H54 (cell line): ENCODE measurements around the gene GHR.

Experiments
- DNase-seq: peaks from one replicate; pipeline ENCODE4 v3.0.0; 2011; ENCODE audit warnings: low spot score, mixed read lengths; ENCODE audit not compliant: insufficient read length
- FAIRE-seq: peaks from 3 replicates; lab custom pipeline; 2011; peaks lifted over from hg19 to GRCh38; lab: Jason Lieb, UNC
- POLR2A ChIP-seq: IDR thresholded peaks from 2 replicates; pipeline ENCODE4 v1.6.1; 2011; ENCODE audit warnings: low read depth, mild to moderate bottlenecking, low read length

Gene GHR

GRCh38 chr5:42491699-42492098, 68.5 kb downstream of the GHR start:
- DNase-seq (no peak), FAIRE-seq (no peak)
- TF ChIP-seq POLR2A = no peak

- FAIRE-seq = no peak
- no peak for TF ChIP-seq POLR2A
Observed at GRCh38 chr5:42492974-42493373, 69.7 kb downstream of the GHR start.

GRCh38 chr5:42494414-42494813, 71.2 kb downstream of the GHR start:
- TF ChIP-seq POLR2A = no peak
- no peak for DNase-seq
- FAIRE-seq = no peak

More at GRCh38 chr5:42492974-42493373, 69.7 kb downstream of the GHR start:
- no peak for DNase-seq

GRCh38 chr5:42495914-42496313, 72.7 kb downstream of the GHR start:
- DNase-seq (no peak), FAIRE-seq (no peak)
- no peak for TF ChIP-seq POLR2A

GRCh38 chr5:42496397-42497156, 73.3 kb downstream of the GHR start:
- no peak for FAIRE-seq
- no peak for TF ChIP-seq POLR2A
- DNase-seq = no peak

- DNase-seq (no peak), FAIRE-seq (no peak)
- TF ChIP-seq POLR2A = no peak
Observed at GRCh38 chr5:42498000-42498399, 74.8 kb downstream of the GHR start.

- DNase-seq (no peak), FAIRE-seq (no peak)
Observed at GRCh38 chr5:42499016-42499415, 75.8 kb downstream of the GHR start.

GRCh38 chr5:42500003-42500599, 76.9 kb downstream of the GHR start:
- TF ChIP-seq POLR2A = no peak
- no peak for FAIRE-seq
- DNase-seq = no peak

More at GRCh38 chr5:42499016-42499415, 75.8 kb downstream of the GHR start:
- TF ChIP-seq POLR2A = no peak

- TF ChIP-seq POLR2A = no peak
- FAIRE-seq (no peak), DNase-seq (no peak)
Observed at GRCh38 chr5:42502613-42503470, 79.6 kb downstream of the GHR start.

GRCh38 chr5:42506662-42507061, 83.4 kb downstream of the GHR start:
- no peak for DNase-seq
- no peak for TF ChIP-seq POLR2A
- FAIRE-seq = no peak

GRCh38 chr5:42507451-42508097, 84.3 kb downstream of the GHR start:
- DNase-seq (no peak), FAIRE-seq (no peak)
- TF ChIP-seq POLR2A = no peak

GRCh38 chr5:42513246-42513645, 90.0 kb downstream of the GHR start:
- FAIRE-seq (no peak), DNase-seq (no peak)
- TF ChIP-seq POLR2A = no peak

GRCh38 chr5:42514754-42515153, 91.5 kb downstream of the GHR start:
- no peak for FAIRE-seq
- no peak for TF ChIP-seq POLR2A
- no peak for DNase-seq

- TF ChIP-seq POLR2A = no peak
- DNase-seq = no peak
- FAIRE-seq = no peak
Observed at GRCh38 chr5:42515504-42515903, 92.3 kb downstream of the GHR start.
